HG03571 (cell line): ENCODE results near the gene AKAP6.
A peak's percentile ranks its signal among the peaks of the same experiment; 100 is the strongest.

Source experiments
- ATAC-seq: cut with Tn5 transposase; IDR thresholded peaks from one replicate; pipeline ENCODE4 v1.9.1; 2021; ENCODE audit not compliant: unreplicated experiment

The AKAP6 gene

GRCh38 chr14:32697114-32697513, 368.0 kb downstream of the AKAP6 start:
- ATAC-seq, result no peak

GRCh38 chr14:32697704-32698103, 368.6 kb downstream of the AKAP6 start:
- no peak for ATAC-seq

DNA sequence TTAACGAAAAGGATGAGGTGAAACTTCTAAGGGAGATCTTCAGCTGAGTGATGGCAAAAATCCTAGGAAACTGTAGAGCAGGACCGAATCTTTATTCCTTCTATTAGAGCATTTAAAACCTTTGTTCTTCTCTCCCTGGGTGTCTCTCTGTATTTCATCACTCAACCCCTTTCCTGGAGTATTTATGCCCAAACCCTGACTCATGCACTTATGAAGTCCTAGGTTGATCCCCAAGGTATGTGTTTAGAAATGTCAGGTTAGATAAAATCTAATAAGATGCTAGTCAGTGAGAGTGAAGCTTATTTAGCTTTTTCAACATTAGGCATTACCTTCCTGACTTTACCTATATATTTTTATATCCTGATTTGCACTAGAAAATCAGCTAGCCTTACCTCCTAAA, 369.7 kb downstream of the AKAP6 start:
- no peak for ATAC-seq

DNA sequence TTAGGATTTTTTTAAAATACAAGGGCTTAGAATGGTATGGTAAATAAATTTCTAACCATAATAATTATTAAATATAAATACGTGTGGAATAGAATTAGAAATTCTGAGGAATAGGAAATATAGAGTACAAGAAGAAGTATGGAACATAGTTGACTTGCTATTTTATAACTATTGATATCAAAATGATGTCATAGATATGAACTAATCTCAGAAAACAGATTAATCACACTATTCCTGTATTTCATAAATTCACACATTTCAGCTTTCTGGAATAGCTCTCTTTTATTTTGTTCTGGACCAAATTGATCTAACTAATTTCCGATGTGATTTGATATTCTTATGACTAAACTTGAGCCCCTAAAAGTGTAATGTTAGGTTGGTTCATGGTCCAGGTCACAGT, 372.4 kb downstream of the AKAP6 start:
- no peak for ATAC-seq

- no peak for ATAC-seq
These were observed 373.0 kb downstream of the AKAP6 start for GRCh38 chr14:32702088-32702487.

GRCh38 chr14:32702562-32702961, 373.5 kb downstream of the AKAP6 start:
- ATAC-seq, result peak; percentile 76

- ATAC-seq, result no peak
These were observed 374.1 kb downstream of the AKAP6 start for GRCh38 chr14:32703183-32703621.

DNA sequence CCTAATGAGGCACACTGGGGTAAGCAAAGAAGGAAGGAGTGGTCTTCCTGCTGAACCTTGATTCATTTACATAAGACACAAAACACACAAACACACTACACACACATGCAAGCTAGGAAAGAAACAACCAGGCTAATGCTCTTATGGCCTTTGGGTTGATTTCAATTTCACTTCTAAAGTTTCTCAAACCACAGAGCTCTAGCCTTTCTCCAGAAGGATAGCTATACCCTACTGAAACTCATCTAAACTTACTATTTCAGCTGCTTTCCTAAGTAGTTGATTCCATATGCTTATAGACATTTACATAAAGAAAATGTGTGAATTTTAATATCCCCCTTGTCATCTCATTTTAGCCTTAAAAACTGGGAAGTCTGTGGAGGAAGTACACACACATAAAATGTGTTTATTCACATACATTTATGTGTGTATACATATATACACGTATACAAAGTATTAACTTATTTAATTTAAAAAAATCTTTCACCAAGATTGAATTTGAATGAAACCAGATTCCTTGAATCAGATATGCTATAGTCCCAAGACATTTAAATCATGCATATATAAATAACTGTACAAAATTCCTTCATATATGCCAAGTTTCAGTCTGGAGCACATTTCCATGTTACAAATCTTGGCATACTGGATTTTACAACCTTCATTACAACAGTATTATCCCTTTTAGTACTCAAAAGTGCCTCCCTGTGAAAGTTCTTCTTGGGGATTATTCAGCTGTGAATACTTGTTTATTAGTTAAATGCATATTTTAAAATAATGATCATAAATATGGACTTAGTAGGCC, 377.8 kb downstream of the AKAP6 start:
- ATAC-seq, result no peak

DNA sequence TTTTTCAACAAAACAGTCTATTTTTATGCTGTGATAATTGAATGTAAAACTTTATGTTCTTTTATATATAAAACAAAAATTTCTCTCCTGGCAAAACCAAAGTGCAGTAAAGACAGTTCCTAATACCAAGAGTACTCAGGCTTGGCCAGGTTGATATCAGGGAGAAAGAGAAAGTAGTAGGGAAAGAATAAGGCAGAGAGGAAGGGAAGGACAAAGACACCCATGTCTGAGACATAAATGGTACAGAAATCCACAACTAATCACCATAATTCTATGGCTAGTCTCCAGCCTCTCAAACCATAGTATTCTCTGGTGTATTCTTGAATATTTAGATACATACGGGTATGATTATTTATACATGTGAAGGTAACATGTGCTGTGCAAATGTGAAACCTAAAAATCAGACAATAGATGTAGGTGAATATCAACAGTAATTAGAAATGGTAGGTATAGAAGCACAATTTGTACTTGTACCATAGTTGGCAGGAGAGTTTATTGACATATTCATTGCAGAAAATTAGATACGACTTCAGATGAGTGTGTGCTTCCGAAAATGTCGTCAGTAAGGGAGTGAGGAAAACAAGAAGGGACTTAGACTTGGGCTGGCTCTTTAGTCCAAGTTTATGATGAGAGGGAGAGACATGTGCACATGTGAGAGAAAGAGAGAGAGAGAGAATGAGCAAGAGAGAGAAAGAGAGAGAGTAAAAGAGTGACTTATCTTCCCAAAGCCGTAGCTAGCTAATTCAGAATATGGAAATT, 378.8 kb downstream of the AKAP6 start:
- no peak for ATAC-seq

DNA sequence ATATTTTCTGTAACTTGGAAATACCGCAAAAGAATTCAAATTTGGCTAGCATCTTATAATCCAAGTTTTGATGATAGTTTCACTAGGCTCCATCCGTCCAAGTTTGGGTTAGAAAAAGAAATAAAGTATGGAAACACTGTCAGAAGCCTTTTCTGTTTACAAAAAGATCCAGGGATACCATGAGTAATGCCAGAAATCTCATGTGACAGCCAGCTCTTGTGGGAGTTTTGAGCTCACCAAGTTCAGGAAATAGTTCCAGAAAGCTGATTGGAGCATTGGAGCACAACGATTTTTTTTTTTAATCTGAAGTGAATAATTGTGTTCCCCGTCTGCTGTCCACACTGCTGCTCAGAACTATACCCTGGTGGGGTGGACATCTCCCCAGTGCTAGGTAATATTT, 379.9 kb downstream of the AKAP6 start:
- ATAC-seq, result no peak

DNA sequence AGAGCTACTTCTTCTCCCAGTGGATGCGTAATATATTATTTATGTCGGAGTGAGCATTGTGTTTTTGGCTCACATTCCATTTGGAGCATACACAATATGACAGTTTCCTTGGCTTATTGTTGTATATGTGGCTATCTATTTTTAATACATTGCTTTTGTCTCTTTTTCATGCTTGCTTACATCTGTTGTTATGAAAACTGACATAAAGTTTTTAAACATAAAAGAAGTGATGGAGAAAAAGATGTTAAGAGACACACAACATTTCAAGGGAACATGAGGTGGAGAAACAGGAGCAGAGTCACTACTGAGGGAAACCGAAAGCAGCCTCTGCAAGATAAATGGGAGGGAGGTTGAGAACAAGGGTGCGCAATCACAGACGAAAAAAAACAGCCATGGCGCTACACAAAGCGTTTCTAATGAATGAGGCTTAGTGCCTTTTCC, 381.2 kb downstream of the AKAP6 start:
- ATAC-seq, result no peak

- peak; percentile 53 for ATAC-seq
These were observed 381.9 kb downstream of the AKAP6 start for GRCh38 chr14:32710731-32711680.

- no peak for ATAC-seq
These were observed 384.8 kb downstream of the AKAP6 start for GRCh38 chr14:32713856-32714255.

DNA sequence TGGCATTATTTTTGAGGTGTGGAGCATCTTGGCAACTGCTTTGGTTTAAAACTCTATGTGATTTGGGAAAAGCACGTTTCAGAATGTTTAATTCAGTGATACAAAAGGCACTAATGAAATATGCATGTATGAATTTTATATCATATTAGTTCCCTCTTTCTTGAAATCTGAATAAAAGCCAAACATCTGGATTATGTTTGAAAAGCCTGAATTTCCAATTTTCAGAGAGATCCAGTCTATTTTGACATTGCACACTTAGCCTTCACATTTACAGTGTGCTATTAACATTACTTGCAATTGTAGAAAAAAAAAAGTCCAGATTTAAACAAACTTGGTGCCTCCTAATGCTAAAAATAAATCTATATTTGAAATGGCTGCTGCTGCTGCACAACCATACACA, 390.5 kb downstream of the AKAP6 start:
- ATAC-seq, result no peak

- no peak for ATAC-seq
These were observed 391.8 kb downstream of the AKAP6 start for GRCh38 chr14:32720927-32721326.

DNA sequence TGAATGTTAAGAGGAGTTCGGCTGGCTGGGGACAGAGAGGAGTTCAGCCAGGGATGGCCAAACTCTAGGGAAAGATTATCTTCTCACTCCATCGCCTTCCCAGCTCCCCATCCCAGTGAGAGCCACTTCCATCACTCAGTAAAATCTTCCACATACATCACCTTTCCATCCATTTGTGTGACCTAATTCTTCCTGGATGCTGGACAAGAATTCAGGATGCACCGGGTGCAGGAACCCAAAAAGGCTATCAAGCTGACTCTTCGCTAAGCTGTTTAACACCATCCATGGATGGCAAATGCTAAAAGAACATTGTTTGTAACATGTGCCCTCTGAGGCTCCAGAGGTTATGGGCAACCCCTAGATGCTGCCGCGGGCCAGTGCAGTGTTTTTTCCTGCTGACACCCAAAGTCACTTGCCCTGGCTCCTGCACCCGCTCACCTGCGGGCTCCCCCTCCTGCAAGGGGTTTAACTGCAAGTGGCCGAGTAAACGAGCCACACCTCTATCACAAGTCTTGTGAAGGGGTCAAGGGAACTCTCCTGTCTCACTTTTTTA, 393.6 kb downstream of the AKAP6 start:
- ATAC-seq, result no peak

DNA sequence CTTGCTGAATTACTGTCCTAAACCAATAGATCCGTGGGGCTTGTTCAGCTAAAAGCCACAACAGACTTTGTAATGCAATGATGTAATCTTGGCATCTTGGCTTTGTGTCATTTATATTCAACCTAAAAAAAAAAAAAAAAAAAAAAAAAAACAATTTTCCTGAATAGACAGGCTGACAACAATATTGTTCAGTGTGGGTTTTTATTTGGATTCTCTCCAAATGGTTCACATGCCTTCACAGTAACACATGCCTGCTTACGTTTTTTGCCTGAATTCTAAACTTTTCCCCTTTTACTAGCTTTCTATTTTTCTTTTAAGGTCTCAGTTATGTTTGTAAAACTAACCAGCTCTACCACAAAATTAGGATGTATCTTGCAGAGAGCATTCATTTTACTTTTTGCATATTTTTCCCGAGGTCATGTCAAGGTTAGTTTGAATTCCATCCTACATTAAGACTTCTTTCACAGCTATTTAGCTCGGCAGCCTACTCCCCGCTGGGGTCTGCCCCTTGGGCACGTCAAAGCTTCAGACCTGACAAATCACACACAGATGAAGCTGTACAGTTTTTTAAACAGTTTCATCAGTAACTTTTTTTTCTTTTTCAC, 395.9 kb downstream of the AKAP6 start:
- no peak for ATAC-seq

DNA sequence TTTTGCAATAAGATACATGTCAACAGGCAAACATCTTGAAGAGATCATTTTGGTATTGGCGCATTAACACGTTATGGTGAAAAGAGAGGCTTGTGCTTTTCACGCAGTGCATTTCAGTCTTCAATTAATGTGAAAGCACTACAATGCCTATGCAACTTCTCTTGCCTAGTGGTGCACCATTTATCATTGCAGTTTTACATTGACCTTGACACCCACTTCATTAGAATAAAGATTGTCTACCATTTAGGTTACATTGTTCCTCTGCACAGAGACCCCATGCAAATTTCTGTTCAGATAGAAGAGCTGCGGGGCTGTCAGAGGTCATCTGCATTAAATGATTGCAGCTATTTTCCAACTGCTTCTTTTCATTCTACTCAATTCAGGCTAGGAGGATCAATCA, 397.4 kb downstream of the AKAP6 start:
- no peak for ATAC-seq

- ATAC-seq, result no peak
These were observed 398.7 kb downstream of the AKAP6 start for GRCh38 chr14:32727832-32728231.

- ATAC-seq, result no peak
These were observed 399.4 kb downstream of the AKAP6 start for GRCh38 chr14:32728526-32728925.
